ENCODE data around the gene PDE3B. TPM values are rescaled to one million over a fixed set of nuclear protein-coding genes. Genes with fewer than 3 reads are reported as not detected.
"Not testable (repeated sequence)": the region's sequence is repeated elsewhere in the genome, so short reads cannot be mapped to it uniquely, and the experiment has no call there.

PDE3B gene
- total RNA-seq (1 to 10 TPM in 8 of 9 donors, under 1 TPM in 1; 0.42 to 4.2 (median 1.9) TPM), polyA plus RNA-seq (1 to 10 TPM; 1.0 to 2.1 (median 1.0) TPM)
- long read RNA-seq, donor 1 = 0 reads
- long read RNA-seq, donor 2 = 0 reads
- long read RNA-seq, donor 3 = 0 reads
- long read RNA-seq, donor 4 = 0 reads
- long read RNA-seq, donor 5, full-length matches to known transcripts = 1 of 2 reads
- long read RNA-seq, donor 5, partial matches to known transcripts = 0 of 2 reads
- long read RNA-seq, donor 5, other reads (novel, unspliced or antisense) = 1 of 2 reads
- long read RNA-seq, donor 6, partial matches to known transcripts = 0 of 1 reads
- long read RNA-seq, donor 6, other reads (novel, unspliced or antisense) = 1 of 1 reads
- long read RNA-seq, donor 7 = 0 reads
- long read RNA-seq, donor 8 = 0 reads
- long read RNA-seq, donor 9 = 0 reads
- long read RNA-seq, donor 10 = 0 reads

DNA sequence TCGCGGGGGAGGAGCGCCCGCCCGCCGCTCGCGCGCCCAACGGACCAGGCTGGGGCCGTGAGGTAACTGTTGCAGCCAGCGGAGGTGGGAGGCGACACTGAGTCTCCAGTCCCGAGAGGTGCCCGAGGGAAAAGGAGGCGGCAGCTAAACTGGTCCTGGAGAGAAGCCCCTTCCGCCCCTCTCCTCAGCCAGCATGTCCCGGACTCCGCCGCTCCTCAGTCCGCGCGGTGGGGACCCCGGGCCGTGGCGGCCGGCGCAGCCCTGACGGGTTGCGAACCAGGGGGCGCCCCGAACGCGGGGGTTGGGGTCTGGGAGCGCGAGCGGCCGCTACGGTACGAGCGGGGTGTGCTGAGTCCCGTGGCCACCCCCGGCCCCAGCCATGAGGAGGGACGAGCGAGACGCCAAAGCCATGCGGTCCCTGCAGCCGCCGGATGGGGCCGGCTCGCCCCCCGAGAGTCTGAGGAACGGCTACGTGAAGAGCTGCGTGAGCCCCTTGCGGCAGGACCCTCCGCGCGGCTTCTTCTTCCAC, at the start of gene PDE3B:
Gene PDE3B, plus strand, starts transcription at position 108 of the 529 bp plus-strand sequence. Its CDS starts 272 bp downstream, at position 380.
- Histone ChIP-seq H3K27me3 (peaks cover 12% of the 10 kb centered on the region), H3K4me3 (peak within 1 kb of the TSS in 3 of 4 donors; percentile 28 to 68 (median 58)), H3K4me1 (replicated peaks in 1 of 2) (peaks cover 6 to 10% of the 10 kb centered on the region in 2 donors), H3K9me3 (replicated peaks in 1 of 3) (no peaks in the 10 kb centered on the region), H3K27ac (peak within 1 kb of the TSS in 3 of 5 donors; percentile 35 to 72 (median 65)), H3K36me3 (replicated peaks in 1 of 2) (no peaks in the 10 kb centered on the region)
- DNase-seq = peak; percentile 39 to 66 (median 57)
- intact Hi-C loops (cut with DNase I) = no loop called here
- 0 to 1% (median 0%) methylated on average over 2 to 59 of the region's 59 CpGs for WGBS, 4 donors
- TF ChIP-seq, protein P1, sequence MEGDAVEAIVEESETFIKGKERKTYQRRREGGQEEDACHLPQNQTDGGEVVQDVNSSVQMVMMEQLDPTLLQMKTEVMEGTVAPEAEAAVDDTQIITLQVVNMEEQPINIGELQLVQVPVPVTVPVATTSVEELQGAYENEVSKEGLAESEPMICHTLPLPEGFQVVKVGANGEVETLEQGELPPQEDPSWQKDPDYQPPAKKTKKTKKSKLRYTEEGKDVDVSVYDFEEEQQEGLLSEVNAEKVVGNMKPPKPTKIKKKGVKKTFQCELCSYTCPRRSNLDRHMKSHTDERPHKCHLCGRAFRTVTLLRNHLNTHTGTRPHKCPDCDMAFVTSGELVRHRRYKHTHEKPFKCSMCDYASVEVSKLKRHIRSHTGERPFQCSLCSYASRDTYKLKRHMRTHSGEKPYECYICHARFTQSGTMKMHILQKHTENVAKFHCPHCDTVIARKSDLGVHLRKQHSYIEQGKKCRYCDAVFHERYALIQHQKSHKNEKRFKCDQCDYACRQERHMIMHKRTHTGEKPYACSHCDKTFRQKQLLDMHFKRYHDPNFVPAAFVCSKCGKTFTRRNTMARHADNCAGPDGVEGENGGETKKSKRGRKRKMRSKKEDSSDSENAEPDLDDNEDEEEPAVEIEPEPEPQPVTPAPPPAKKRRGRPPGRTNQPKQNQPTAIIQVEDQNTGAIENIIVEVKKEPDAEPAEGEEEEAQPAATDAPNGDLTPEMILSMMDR (IDR thresholded peaks at IDR 0.05) = no peak
- TF ChIP-seq POLR2A (IDR thresholded peaks at IDR 0.05) = peak; percentile 27 to 34

DNA sequence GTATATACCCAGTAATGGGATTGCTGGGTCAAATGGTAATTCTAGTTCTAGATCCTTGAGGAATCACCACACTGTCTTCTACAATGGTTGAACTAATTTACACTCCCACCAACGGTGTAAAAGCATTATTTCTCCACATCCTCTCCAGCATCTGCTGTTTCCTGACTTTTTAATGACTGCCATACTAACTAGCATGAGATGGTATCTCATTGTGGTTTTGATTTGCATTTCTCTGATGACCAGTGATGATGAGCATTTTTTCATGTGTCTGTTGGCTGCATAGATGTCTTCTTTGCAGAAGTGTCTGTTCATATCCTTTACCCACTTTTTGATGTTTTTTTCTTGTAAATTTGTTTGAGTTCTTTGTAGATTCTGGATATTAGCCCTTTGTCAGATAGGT, 48.3 kb upstream of the PDE3B start:
- H3K27me3 ChIP-seq; H3K9me3 ChIP-seq (replicated peaks in 1 of 3); H3K36me3 ChIP-seq (replicated peaks in 1 of 2); H3K27ac ChIP-seq; H3K4me1 ChIP-seq (replicated peaks in 1 of 2); H3K4me3 ChIP-seq; DNase-seq; intact Hi-C loops (cut with DNase I): not testable (repeated sequence)
- 46 to 67% (median 49%) methylated on average over 1 of the region's 1 CpG for WGBS, 4 donors

DNA sequence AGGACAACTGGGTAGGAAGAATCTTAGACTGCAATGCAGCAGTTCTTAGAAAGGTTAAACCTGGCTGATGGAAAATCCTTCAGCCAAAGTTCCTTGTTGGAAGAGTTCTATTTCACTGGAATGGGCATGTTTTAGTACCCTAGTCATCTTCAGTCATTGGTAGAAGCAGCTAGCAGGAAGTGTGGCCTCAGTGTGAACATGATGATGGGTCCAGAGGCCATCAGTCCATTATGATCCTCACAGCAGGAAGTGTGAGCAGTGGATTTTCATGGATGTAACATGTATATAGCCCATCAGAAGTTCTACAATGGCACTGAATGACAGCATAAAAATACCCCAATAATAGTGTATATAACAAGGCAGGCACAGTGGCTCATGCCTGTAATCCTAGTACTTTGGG, 35.9 kb upstream of the PDE3B start:
- H3K36me3 ChIP-seq (replicated peaks in 1 of 2) = no peaks in the 10 kb centered on the region
- H3K27ac ChIP-seq = no peak overlapping the region
- DNase-seq = no peak
- TF ChIP-seq POLR2A (IDR thresholded peaks at IDR 0.05) = no peak
- TF ChIP-seq, protein P1 (IDR thresholded peaks at IDR 0.05) = no peak
- H3K4me1 ChIP-seq (replicated peaks in 1 of 2) = no peaks in the 10 kb centered on the region
- no peaks in the 10 kb centered on the region for H3K27me3 ChIP-seq
- intact Hi-C loops (cut with DNase I) = no loop called here
- H3K4me3 ChIP-seq = no peak overlapping the region
- H3K9me3 ChIP-seq (replicated peaks in 1 of 3) = no peaks in the 10 kb centered on the region

DNA sequence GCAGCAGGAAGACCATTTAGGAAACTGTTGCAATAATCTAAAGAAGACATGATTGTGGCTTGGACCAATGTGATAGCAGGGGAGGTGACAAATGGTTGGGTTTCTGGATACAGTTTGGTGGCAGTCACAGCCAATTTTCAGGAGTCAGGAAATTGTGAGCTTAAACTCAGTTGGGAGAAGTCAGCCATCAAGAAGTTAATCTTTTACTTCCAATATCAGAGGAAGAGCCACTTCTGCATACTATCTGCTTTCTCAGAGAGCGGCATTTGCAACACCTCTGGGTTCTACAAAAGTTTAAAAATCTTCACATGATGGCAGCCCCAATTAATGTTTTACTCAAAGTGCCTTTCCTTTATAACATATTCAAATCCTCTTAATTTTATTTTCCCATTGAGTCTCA, 33.7 kb upstream of the PDE3B start:
- intact Hi-C loops (cut with DNase I) = no loop called here

More for the DNA sequence above, 33.7 kb upstream of the PDE3B start:
- TF ChIP-seq, protein P1 (IDR thresholded peaks at IDR 0.05) = no peak
- TF ChIP-seq POLR2A (IDR thresholded peaks at IDR 0.05) = no peak
- Histone ChIP-seq H3K4me3 (no peak overlapping the region), H3K27ac (no peak overlapping the region), H3K36me3 (replicated peaks in 1 of 2) (no peaks in the 10 kb centered on the region), H3K4me1 (replicated peaks in 1 of 2) (no peaks in the 10 kb centered on the region), H3K9me3 (replicated peaks in 1 of 3) (no peaks in the 10 kb centered on the region), H3K27me3 (no peaks in the 10 kb centered on the region)
- WGBS, 4 donors = 93 to 100% (median 98%) methylated on average over 1 of the region's 1 CpG
- DNase-seq = no peak

All from adrenal gland (tissue), 19 donors.